GM23248 (cell line): ENCODE results near the gene DHCR24.

ENCODE experiments used
- EZH2 ChIP-seq: fragments of 200-600 bp; sonication (generic); IDR thresholded peaks from 2 replicates; pipeline ENCODE4 v1.6.1; 2018; ENCODE audit warnings: antibody characterized with exemption, mild to moderate bottlenecking; ENCODE audit not compliant: insufficient read depth, poor library complexity, severe bottlenecking
- EZH2phosphoT487 ChIP-seq: fragments of 200-600 bp; sonication (generic); IDR thresholded peaks from 2 replicates; pipeline ENCODE4 v1.6.1; 2018; ENCODE audit warnings: antibody characterized with exemption, moderate library complexity, mild to moderate bottlenecking, low read depth; ENCODE audit not compliant: insufficient read depth

- no peak for TF ChIP-seq EZH2
- no peak for TF ChIP-seq EZH2phosphoT487
These were observed 7.3 kb upstream of the DHCR24 start for GRCh38 chr1:54894271-54894670.
